Esophagus mucosa (tissue), 1 donor: ENCODE measurements around the gene RILPL1. TPM values are rescaled to one million over a fixed set of nuclear protein-coding genes. Genes with fewer than 3 reads are reported as not detected.
"Not testable (repeated sequence)": the region's sequence is repeated elsewhere in the genome, so short reads cannot be mapped to it uniquely, and the experiment has no call there.

Source experiments
- ATAC-seq: fragments of 200-7000 bp; cut with Tn5 transposase; one replicate; pipeline ENCODE4 v1.9.1; 2020
- total RNA-seq: library from RNA; stranded (reverse); gene quantifications from one replicate; pipeline ENCODE4 v1.2.4, GENCODE V29; 2023
- donor health status: DM: yes; HTN: yes; CAD: no.

RILPL1 gene
- total RNA-seq, 1 donor from 2014 or later, result 6.1 TPM

DNA sequence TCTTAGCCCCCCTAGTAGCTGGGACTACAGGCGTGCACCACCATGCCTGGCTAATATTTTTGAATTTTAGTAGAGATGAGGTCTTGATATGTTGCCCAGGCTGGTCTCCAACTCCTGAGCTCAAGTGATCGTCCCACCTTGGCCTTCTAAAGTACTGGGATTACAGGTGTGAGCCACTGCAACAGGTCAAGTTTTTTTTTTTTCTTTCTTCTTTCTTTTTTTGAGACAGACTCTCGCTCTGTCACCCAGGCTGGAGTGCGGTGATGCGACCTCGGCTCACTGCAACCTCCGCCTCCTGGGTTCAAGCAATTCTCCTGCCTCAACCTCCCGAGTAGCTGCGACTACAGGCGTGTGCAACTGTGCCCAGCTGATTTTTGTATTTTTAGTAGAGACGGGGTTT, 70.3 kb downstream of the RILPL1 start:
- not testable (repeated sequence) for ATAC-seq

- peak; percentile 76 for ATAC-seq
Measured at GRCh38 chr12:123457980-123458779, 75.3 kb downstream of the RILPL1 start, which contains the start of gene SNRNP35. SNRNP35 (plus strand) TSS chr12:123458139; CDS start chr12:123465541, 7,402 bp downstream.

- ATAC-seq, result no peak
Measured at GRCh38 chr12:123453165-123453564, 80.4 kb downstream of the RILPL1 start.

DNA sequence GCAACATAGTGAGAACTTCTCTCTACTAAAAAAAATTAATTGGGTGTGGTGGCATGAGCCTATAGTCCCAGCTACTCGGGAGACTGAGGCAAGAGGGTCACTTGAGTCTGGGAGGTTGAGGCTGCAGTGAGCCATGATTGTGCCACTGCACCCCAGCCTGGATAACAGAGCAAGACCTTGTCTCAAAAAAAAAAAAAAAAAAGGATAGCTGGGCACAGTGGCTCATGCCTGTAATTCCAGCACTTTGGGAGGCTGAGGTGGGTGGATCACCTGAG, 81.3 kb downstream of the RILPL1 start:
- ATAC-seq, result peak; percentile 38

DNA sequence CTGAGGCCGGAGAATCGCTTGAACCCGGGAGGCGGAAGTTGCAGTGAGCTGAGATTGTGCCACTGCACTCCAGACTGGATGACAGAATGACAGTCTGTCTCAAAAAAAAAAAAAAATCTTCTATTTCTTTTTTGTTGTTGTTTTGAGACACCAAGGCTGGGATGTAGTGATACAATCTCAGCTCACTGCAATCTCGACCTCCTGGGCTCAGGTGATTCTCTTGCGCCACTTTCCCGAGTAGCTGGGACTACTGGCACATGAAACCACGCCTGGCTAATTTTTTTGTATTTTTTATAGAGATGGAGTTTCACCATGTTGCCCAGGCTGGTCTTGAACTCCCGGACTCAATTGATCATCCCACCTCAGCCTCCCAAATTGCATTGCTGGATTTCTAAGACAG, 82.9 kb downstream of the RILPL1 start:
- no peak for ATAC-seq

DNA sequence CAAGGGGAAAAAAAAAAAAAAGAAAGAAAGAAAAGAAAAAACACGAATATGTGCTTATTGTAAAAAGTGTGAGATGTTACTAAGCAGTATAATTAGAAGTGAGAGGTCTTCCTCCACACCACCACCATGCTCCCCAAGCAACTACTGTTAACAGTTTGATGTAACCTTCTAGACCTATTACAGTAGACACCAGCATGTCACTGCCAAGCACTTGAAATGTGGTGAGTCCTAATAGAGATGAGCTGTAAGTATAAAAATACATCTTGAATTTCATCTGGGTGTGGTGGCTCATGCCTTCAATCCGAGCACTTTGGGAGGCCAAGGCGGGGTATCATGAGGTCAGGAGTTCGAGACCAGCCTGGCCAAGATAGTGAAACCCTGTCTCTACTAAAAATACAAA, 83.7 kb downstream of the RILPL1 start:
- ATAC-seq, result no peak

GRCh38 chr12:123449249-123449733, 84.2 kb downstream of the RILPL1 start:
- ATAC-seq, result peak; percentile 42

- ATAC-seq, result no peak
Measured at GRCh38 chr12:123446333-123446713, 87.2 kb downstream of the RILPL1 start.

DNA sequence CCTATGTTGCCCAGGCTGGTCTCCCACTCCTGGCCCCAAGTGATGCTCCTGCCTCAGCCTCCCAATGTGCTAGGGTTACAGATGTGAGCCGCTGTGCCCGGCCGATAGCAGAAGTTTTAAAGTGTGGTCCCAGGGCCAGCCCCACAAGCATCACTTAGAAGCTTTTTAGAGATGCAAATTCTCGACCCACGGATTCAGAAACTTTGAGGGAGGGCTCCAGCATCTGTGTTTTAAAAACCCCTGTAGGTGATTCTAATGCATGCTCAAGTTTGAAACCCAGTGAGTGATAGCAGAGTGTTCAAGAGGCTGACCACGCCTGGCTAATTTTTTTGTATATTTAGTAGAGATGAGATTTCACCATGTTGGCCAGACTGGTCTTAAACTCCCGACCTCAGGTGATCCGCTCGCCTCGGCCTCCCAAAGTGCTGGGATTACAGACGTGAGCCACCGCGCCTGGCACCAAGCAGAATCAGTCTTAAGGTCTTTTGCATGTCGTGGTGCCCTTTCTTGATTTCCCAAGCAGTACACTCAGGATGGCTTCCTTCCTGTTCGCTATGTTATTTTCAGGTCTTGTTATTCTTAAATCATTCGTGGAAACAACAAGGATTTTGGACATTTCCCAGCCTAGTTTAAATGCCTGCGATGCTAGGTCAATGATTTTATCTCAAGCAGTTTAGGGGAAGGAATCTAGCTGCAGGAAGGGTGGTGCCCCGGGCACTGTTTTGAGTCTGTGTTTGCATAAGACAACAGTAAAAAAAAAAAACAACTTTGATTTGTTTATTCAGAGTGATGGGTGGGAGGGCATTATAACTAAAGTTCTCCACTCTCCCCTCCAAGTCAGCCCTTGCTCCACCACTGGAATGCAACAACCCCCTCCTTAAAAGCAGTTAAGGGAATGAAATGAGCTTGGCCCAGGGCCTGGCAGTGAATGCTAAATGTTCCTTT, 87.9 kb downstream of the RILPL1 start:
- peak; percentile 42 for ATAC-seq

DNA sequence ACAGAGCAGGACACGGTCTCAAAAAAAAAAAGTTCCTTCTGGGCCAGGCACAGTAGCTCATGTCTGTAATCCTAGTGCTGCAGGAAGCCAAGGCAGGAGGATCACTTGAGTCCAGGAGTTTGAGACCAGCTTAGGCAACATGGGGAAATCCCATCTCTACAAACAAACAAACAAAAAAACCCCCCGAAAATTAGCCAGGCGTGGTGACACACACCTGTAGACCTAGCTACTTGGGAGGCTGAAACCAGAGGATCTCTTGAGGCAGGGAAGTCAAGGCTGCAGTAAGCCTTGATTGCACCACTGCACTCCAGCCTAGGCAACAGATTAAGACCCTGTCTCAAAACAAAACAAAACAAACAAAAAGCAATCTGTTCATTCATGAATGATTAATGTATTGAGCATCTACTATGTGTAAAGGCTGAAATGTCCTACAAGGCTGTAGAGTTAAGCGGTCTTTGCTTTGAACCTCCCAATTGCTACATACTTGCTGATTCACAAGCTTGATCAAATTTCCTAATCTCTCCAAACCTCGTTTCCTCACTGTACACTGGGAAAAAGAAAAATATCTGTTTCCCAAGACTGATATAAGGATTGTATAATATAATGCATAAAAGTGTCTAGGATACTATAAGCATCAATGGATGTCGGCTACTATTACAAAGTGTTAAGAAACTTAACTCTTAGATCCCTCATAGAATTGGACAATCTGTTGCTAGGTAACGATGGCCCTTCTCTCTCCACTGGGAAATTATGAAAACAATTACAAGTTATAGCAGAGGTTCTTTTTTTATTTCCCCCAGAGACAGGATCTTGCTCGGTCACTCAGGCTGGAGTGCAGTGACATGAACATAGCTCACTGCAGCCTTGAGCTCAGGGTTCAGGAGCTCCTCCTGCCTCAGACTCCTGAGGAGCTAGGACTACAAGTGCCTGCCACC, 89.2 kb downstream of the RILPL1 start:
- ATAC-seq, result no peak

DNA sequence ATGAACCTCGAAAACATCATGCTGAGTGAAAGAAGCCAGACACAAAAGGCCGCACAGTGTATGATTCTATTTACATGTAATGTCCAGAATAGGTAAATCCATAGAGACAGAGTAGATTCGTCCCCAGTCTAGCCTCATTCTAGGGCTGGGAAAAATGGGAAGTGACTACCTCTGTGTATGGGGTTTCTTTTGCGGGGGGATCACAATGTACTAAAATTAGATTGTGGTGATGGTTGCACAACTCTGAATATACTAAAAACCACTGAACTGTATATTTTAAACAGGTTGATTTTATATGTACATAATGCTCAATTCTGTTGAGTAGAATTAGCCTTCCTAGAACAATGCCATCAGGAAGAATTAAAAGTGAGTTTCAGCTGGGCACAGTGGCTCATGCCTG, 90.7 kb downstream of the RILPL1 start:
- ATAC-seq, result no peak

- no peak for ATAC-seq
Measured at GRCh38 chr12:123441523-123442164, 91.9 kb downstream of the RILPL1 start.

GRCh38 chr12:123436017-123436964, 97.2 kb downstream of the RILPL1 start, which contains the start of gene RILPL2:
RILPL2 (minus strand) TSS chr12:123436684; CDS start chr12:123436420, 264 bp downstream.
- ATAC-seq, result peak; percentile 94

DNA sequence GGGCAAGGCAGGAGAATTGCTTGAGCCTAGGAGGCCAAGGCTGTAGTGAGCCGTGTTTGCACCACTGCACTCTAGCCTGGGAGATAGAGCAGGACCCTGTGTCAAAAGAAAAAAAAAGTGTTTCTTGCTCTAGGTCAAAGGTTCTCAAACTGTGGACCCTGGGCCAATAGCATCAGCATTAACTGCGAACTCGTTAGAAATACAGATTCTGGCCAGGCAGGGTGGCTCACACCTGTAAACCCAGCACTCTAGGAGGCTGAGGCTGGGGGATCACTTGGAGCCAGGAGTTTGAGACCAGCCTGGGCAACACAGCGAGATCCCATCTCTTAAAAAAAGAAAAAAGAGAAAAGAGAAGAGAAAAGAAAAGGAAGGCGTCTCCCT, 97.9 kb downstream of the RILPL1 start:
- no peak for ATAC-seq

DNA sequence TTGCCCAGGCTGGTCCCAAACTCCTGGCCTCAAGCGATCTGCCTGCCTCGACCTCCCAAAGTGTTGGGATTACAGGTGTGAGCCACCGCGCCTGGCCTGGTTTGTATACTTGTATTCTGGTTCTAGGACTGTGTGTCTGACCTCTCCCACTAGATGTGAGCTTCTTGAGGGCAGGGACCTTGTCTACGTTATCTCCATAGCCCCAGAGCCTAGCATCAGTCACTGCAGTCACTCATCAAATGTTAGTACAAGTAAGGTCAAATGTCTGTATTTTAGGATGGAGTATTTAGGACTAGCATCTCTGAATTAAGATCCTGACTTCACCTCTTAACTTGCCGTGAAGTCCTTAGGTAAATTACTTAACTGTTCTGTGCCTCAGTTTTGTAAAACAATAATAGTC, 99.9 kb downstream of the RILPL1 start:
- no peak for ATAC-seq

DNA sequence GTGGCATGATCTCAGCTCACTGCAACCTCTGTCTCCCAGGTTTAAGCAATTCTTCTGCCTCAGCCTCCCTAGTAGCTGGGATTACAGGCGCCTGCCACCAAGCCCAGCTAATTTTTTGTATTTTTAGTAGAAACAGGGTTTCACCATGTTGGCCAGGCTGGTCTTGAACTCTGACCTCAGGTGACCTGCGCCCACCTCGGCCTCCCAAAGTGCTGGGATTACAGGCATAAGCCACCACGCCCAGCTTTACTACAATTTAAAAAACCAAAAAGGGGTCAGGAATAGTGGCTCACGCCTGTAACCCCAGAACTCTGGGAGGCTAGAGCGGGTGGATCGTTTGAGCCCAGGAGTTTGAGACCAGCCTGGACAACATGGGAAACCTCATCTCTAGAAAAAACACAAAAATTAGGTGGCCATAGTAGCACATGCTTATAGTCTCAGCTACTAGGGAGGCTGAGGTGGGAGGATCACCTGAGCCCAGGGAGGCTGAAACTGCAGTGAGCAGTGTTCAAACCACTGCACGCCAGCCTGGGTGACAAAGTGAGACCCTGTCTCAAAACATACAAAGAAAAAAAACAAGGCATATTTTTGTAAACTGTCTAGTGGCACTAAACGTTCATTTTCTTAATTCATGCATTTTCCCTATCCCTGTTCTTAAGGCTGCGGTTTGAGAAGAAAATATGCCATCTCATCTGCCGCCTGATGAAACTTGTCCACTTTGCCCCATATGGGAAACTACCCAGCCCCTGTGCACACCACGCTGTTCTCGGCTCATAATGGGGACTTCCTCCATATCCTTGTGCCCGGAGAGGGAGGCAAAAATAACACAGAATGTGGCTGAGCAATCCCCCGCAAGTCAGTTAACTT, 101.3 kb downstream of the RILPL1 start:
- ATAC-seq, result not testable (repeated sequence)

GRCh38 chr12:123429101-123429500, 104.4 kb downstream of the RILPL1 start:
- ATAC-seq, result not testable (repeated sequence)

DNA sequence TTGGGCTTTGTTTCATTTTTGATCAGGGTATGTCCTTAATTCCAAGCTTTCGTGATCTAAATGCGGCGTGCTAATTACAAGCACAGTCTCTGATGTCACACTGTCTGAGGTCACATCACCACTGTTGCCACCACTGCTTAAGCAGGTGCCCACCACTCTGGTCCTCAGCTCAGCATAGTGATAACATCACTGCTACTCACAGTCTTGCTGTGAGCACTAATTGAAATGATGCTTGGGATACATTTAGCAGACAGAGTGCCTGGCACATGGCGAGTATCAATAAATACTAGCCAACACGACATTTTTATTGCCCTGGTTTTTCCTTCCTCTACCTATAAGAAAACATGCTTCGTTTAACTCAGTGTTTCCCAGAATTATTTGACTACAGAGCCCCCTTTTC, 104.9 kb downstream of the RILPL1 start:
- ATAC-seq, result no peak

DNA sequence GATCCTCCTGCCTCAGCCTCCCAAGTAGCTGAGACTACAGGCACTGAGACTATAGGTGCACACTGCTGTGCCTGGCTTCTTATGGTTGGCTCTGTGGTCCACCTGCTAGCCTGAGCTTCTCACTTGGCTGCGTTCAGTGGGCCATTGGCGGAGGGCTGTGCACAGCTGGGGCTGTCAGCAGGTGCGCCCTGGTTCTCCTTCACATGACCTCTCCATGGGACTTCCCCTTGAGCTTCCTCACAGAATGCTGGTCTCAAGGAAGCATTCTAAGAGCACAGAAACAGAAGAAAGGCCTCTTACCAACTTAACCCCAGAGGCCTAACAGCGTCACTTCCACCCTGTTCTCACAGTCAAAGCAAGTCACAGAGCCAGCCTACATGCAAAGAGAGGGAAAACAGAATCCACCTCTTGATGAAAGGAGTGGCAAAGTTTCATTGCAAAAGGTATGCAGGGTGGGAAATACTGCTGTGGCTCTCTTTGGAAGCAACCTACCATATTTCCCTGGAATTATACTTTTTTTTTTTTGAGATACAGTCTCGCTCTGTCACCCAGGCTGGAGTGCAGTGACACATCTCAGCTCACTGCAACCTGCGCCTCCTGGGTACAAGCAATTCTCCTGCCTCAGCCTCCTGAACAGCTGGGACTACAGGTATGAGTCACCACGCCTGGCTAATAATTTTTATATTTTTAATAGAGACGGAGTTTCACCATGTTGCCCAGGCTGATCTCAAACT, 106.3 kb downstream of the RILPL1 start:
- peak; percentile 81 for ATAC-seq
